ENCODE data around the gene NAALADL1.
"Not testable (repeated sequence)": the region's sequence is repeated elsewhere in the genome, so short reads cannot be mapped to it uniquely, and the experiment has no call there.

The NAALADL1 gene

DNA sequence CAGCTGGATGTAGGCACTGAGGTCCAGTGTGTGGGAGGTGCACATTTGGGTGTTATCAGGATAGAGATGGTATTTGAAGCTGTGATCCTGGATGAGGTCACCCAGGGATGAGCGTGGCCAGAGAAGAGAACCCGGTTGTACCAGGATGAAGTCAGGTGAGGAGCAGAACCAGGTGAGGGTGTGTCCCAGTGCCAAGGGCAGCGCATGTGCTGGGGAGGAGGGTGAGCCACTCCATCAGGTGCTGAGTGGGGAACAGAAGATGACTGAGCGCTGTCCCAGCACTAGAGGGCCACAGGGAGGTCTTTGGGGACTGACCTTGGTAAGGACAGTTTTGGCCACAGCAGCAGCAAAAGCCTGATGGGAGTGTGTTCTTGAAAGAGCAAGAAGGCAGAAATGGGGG lies 41.6 kb downstream of the NAALADL1 start:
- DNase-seq (ENCODE audit: insufficient read length, low spot score) (no peak), FAIRE-seq (no peak)

DNA sequence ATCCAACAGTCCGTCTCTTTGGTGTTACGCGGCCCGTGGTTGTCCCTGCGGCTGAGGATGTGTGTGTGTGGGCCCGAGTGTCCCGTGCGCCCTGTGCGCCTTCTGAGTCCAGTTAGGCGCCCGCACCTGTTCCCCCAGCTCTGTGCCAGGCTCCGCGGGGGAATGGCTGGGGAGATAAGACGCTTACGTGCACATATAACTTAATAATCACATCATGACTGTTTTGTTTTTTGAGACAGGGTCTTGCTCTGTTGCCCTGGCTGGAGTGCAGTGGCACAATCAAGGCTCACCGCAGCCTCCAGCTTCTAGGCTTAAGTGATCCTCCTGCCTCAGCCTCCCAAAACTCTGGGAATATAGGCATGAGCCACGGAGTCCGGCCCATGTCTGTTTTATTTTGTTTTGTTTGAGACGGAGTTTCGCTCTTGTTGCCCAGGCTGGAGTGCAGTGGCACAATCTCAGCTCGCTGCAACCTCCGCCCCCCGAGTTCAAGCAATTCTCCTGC lies 43.6 kb downstream of the NAALADL1 start:
- FAIRE-seq: no peak
- no peak for DNase-seq (ENCODE audit: insufficient read length, low spot score)

DNA sequence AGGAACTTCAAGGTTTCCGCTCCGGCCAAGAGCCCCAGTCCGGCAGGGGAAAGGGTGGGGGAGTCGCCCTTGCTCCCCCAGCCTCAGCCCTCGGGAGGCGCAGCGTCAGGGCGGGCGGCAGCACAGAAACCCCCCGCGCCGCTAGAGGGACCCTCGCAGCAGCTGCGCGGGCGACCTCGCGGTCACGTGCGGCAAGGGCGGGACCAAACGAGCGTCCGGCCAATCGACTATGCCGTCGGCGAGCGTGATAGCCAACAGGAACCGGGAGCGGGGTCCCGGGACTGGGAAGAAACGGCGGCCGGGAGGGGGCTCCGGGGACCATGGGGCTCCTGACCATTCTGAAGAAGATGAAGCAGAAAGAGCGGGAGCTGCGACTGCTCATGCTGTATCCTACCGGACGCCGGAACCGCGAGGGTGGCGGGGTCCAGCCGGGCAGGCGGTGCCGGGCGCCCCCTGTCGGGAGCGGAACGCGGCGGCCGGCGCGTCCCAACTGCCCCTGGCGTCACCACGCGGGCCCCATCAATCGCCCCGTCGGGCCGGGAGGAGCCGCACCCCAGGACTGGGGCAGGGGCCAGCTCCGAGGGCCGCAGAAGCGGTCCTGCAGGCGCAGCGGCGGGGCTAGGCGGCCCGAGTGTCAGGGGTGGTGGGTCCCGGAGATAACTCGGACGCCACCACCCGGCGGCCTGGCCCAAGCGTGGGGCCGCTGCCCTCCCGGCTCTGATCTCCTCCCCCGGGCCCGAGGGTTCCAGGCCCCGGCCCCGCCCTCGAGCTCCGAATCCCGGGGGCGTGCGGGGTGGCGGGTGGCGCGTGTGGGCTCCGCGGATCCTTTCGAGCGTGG lies 44.2 kb downstream of the NAALADL1 start, which contains the start of gene ARL2:
ARL2 (plus strand) TSS at position 273 of the 838 bp plus-strand sequence; CDS start at position 321, 48 bp downstream.
- FAIRE-seq (peak; percentile 80), DNase-seq (ENCODE audit: insufficient read length, low spot score) (peak; percentile 95)

DNA sequence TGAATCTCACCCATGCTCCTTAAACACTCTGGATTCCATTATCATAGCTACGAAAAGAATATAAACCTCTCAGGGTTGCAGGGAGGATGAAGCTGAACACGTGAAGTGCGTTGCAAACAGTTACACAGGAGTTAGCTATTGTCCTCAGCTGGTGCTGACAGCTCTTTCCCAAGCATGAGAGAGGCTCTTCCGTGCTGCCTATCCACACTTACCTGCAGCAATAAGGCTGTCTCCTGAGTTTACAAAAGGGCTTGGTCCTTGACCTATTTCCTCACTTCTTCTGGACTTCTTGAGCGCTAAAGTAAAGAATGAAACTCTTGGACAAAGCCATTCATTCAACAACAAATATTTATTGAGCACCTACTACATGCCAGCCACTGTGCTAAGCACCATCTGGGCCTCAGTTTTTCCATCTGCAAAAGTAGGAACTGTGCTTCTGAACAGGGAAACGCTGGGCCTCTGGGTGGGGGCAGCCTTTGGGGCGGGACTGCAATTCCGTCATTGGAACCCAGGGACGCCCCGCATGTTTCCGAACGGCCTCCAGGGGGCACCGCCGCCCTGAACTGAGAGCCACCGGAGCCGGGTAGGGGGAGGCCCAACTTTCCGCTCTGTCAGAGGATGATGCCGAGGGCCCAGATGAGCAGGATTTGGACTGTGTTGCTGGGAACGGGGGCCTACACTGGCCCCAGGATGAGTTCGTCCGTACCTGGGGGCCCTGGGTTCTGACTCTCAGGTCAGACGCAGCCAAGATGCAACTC lies 45.0 kb downstream of the NAALADL1 start:
- FAIRE-seq: peak; percentile 44
- peak; percentile 93 for DNase-seq (ENCODE audit: insufficient read length, low spot score)

GRCh38 chr11:65008873-65009272 lies 49.5 kb downstream of the NAALADL1 start:
- no peak for FAIRE-seq
- no peak for DNase-seq (ENCODE audit: insufficient read length, low spot score)

GRCh38 chr11:65008016-65008415 lies 50.3 kb downstream of the NAALADL1 start:
- FAIRE-seq: no peak
- DNase-seq (ENCODE audit: insufficient read length, low spot score): no peak

GRCh38 chr11:65003968-65004367 lies 54.4 kb downstream of the NAALADL1 start:
- not testable (repeated sequence) for FAIRE-seq; DNase-seq (ENCODE audit: insufficient read length, low spot score)

- DNase-seq (ENCODE audit: insufficient read length, low spot score) (no peak), FAIRE-seq (no peak)
Observed at GRCh38 chr11:65003282-65003681, 55.1 kb downstream of the NAALADL1 start.

GRCh38 chr11:65002706-65003105 lies 55.6 kb downstream of the NAALADL1 start:
- DNase-seq (ENCODE audit: insufficient read length, low spot score) (no peak), FAIRE-seq (no peak)

GRCh38 chr11:64999478-64999877 lies 58.9 kb downstream of the NAALADL1 start:
- no peak for DNase-seq (ENCODE audit: insufficient read length, low spot score)
- no peak for FAIRE-seq

DNA sequence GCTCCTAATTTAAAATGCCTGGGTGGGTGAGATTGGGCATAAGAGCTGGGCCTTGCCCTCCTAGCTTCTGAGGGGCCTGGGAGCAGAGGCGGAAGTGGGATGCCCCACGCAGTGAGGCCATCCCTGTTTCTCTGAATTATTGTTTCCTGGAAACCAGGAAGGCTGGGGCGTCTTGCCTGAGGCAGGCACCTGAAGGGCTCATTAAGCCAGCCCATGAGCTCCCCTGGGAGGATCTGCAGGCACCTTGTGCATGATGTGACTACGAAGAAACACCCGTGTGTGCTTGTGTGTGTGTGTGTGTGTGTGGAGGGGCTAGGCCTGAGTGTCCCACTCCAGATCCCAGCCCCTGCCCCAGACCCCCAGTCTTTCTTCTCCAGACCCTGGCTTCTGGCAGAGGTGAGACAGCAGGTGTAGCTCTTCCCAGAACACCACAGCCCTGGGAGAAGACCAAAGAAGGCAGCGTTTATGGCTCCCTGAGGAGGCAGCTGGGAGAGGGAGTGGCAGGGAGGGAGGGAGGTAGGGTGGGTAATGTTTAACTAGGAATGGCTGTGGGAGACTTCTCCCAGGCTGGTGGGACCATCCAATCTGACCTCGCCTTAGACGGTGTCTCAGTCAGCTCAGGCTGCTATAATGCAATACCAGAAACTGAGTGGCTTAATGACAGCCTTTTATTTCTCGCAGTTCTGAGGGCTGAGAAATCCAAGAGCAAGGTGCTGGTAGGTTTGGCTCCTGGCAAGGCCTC lies 59.5 kb downstream of the NAALADL1 start:
- FAIRE-seq: no peak
- no peak for DNase-seq (ENCODE audit: insufficient read length, low spot score)

DNA sequence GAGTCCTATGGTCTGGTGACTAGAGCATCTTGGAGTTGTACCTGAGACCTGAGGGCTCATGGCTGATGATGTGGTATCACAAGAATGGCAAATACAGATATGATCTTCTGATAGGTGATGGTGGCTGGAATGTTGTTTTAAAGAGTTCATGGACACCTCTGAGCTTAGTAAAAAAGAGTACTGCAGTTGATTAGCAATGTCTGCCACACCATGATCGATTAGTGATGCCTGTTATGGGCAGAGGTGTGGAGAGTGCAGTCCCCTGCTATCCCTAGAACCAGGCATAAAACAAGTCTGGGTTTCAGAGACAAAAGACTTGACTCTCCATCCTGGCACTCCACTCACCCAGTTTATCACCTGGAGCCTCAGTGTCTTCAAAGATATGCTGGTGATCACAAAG lies 60.2 kb downstream of the NAALADL1 start:
- no peak for FAIRE-seq
- no peak for DNase-seq (ENCODE audit: insufficient read length, low spot score)

DNA sequence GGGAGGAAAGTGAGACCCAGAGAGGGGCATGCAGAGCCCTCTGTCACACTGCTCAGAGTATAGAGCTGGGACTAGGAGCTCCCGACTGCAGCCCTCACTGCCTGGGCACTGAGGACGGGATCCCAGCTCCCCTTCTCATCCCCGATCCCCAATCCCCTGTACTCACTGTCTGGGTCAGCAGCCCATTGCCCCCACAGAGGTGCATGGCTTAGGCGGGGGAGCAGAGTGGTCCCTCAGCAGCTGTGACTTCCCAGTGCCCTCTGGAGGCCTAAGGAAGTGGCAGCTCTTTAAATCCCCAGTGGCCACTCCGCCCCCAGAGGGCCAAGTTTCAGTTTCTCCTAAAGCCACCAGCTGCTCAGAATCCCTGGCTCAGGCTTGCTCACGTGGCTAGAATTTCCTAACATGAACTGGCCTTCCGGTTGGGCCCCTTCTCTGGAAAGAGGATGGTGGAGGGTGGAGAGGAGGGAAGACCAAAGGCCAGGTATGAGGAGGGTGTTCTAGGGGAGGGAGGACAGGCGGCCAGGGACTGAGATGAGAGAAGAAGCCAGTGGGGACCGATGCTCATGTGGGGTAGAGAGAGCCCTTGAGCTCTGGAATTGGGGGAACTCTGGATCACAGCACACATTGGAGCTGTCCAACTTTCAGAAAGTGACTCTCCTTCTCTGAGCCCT lies 61.5 kb downstream of the NAALADL1 start, which contains the start of gene BATF2:
BATF2 (minus strand) TSS at position 262 of the 671 bp plus-strand sequence; CDS start at position 205, 57 bp downstream.
- DNase-seq (ENCODE audit: insufficient read length, low spot score): peak; percentile 65
- FAIRE-seq: peak; percentile 72

- DNase-seq (ENCODE audit: insufficient read length, low spot score) (no peak), FAIRE-seq (no peak)
Observed at GRCh38 chr11:64996327-64996709, 62.0 kb downstream of the NAALADL1 start.
